Liver (tissue), 9 donors: ENCODE measurements around the gene NYNRIN. TPM values are rescaled to one million over a fixed set of nuclear protein-coding genes. Genes with fewer than 3 reads are reported as not detected.

ENCODE experiments used
- DNase-seq: peaks from one replicate; pipeline ENCODE4 v3.0.0-alpha.2; 2017; ENCODE audit warnings: low spot score
- H3K27ac ChIP-seq, 2 donors: one replicate each; pipeline ENCODE4 v1.7.0; 2013; ENCODE audit warnings: inconsistent platforms in 2 of 2, low read length in 2 of 2, control low read depth in 1 of 2, low read depth in 1 of 2, mild to moderate bottlenecking in 1 of 2
- H3K27me3 ChIP-seq, 4 donors: one replicate each; pipeline versions ENCODE4 v1.6.1 to v1.7.0; 2013; ENCODE audit warnings: low read length in 3 of 4, inconsistent platforms in 1 of 4, mild to moderate bottlenecking in 1 of 4, moderate library complexity in 1 of 4; ENCODE audit not compliant: control insufficient read depth in 4 of 4, insufficient read depth in 4 of 4
- H3K36me3 ChIP-seq, 4 donors: one replicate each; pipeline versions ENCODE4 v1.6.1 to v1.7.0; 2013; ENCODE audit warnings: low read length in 3 of 4, mild to moderate bottlenecking in 3 of 4, low read depth in 1 of 4, moderate library complexity in 1 of 4; ENCODE audit not compliant: control insufficient read depth in 4 of 4, insufficient read depth in 3 of 4
- H3K4me1 ChIP-seq, 4 donors: one replicate each; pipeline versions ENCODE4 v1.6.1 to v1.7.0; 2013; ENCODE audit warnings: low read length in 3 of 4, mild to moderate bottlenecking in 3 of 4, moderate library complexity in 1 of 4; ENCODE audit not compliant: control insufficient read depth in 4 of 4, insufficient read depth in 4 of 4
- H3K4me3 ChIP-seq, 3 donors: one replicate each; pipeline versions ENCODE4 v1.6.1 to v1.7.0; 2013; ENCODE audit warnings: low read length in 3 of 3, control low read depth in 1 of 3, low read depth in 1 of 3, mild to moderate bottlenecking in 1 of 3
- H3K9ac ChIP-seq, 2 donors: one replicate each; pipeline ENCODE4 v1.7.0; 2013; ENCODE audit warnings: low read length in 2 of 2, mild to moderate bottlenecking in 2 of 2, moderate library complexity in 2 of 2, control low read depth in 1 of 2, low read depth in 1 of 2
- H3K9me3 ChIP-seq, 4 donors: one replicate each; pipeline versions ENCODE4 v1.6.1 to v1.7.0; 2013; ENCODE audit warnings: low read length in 3 of 4; ENCODE audit not compliant: control insufficient read depth in 4 of 4
- EGR1 ChIP-seq, 2 donors: IDR thresholded peaks; 2 replicates each; pipeline ENCODE4 v1.6.1; 2016 to 2018; ENCODE audit warnings: antibody characterized with exemption in 2 of 2, low read depth in 2 of 2
- FOXA1 ChIP-seq: IDR thresholded peaks from 2 replicates; pipeline ENCODE4 v1.6.1; 2016; ENCODE audit warnings: antibody characterized with exemption
- GABPA ChIP-seq, 2 donors: IDR thresholded peaks in 1 of 2; conservative IDR thresholded peaks in 1 of 2; 2 replicates each; pipeline ENCODE4 v1.6.1; 2016; ENCODE audit warnings: antibody characterized with exemption in 2 of 2, mild to moderate bottlenecking in 1 of 2, moderate library complexity in 1 of 2
- HNF4A ChIP-seq, 2 donors: conservative IDR thresholded peaks; 2 replicates each; pipeline ENCODE4 v1.6.1; 2016; ENCODE audit warnings: antibody characterized with exemption in 2 of 2, mild to moderate bottlenecking in 2 of 2
- HNF4G ChIP-seq: IDR thresholded peaks from 2 replicates; pipeline ENCODE4 v1.6.1; 2016; ENCODE audit warnings: antibody characterized with exemption
- JUND ChIP-seq, 2 donors: IDR thresholded peaks; 2 replicates each; pipeline ENCODE4 v1.6.1; 2016; ENCODE audit warnings: antibody characterized with exemption in 2 of 2
- NR2F2 ChIP-seq: IDR thresholded peaks from 2 replicates; pipeline ENCODE4 v1.6.1; 2016; ENCODE audit warnings: antibody characterized with exemption
- RAD21 ChIP-seq, 2 donors: IDR thresholded peaks; 2 replicates each; pipeline ENCODE4 v1.6.1; 2016; ENCODE audit warnings: antibody characterized with exemption in 2 of 2, mild to moderate bottlenecking in 2 of 2
- RXRA ChIP-seq, 2 donors: IDR thresholded peaks; 2 replicates each; pipeline ENCODE4 v1.6.1; 2017 to 2018; ENCODE audit warnings: antibody characterized with exemption in 2 of 2, mild to moderate bottlenecking in 1 of 2
- SP1 ChIP-seq: IDR thresholded peaks from 2 replicates; pipeline ENCODE4 v1.6.1; 2018; ENCODE audit warnings: antibody characterized with exemption, mild to moderate bottlenecking
- TAF1 ChIP-seq: conservative IDR thresholded peaks from 2 replicates; pipeline ENCODE4 v1.6.1; 2016; ENCODE audit warnings: antibody characterized with exemption, mild to moderate bottlenecking
- YY1 ChIP-seq: IDR thresholded peaks from 2 replicates; pipeline ENCODE4 v1.6.1; 2016; ENCODE audit warnings: antibody characterized with exemption, mild to moderate bottlenecking
- WGBS: extraction: QIAGEN DNeasy Blood & Tissue Kit; methylation state at CpG from one replicate; pipeline ENCODE4 v1.1.7; 2013; 5-methylcytosine and 5-hydroxymethylcytosine counted together
- polyA plus RNA-seq, 2 donors: library from polyadenylated mRNA; stranded (reverse) in 1 of 2; unstranded in 1 of 2; fragments of 200-250 nt in 1 of 2; fragments of >200 nt in 1 of 2; fragmentation: Nextera tagmentation in 1 of 2; extraction: Ambion mirVana in 1 of 2; gene quantifications; one replicate each; pipeline versions ENCODE4 v1.2.1 to v1.2.3, GENCODE V29; 2013 to 2015
- total RNA-seq, 2 donors: library from RNA; depleted of rRNA; stranded (reverse); fragments of >200 nt; gene quantifications; one replicate each; pipeline ENCODE4 v1.2.3, GENCODE V29; 2014
- TF ChIP-seq, protein P1 (sequence below): IDR thresholded peaks from 2 replicates; pipeline ENCODE4 v1.6.1; 2016; ENCODE audit warnings: antibody characterized with exemption
- TF ChIP-seq, protein P2 (sequence below): IDR thresholded peaks from 2 replicates; pipeline ENCODE4 v1.6.1; 2016; ENCODE audit warnings: antibody characterized with exemption
- TF ChIP-seq, protein P3 (sequence below): fragments of 150-350 bp; IDR thresholded peaks from 2 replicates; pipeline ENCODE4 v1.5.1; 2017; ENCODE audit warnings: improper control_type of control experiment, low read depth, low read length; ENCODE audit not compliant: missing input control
- donor health status: healthy.
- donor health status: healthy.
- donor health status: healthy.
- donor health status: healthy.
- donor health status: healthy.

NYNRIN gene
- total and polyA plus RNA-seq, 4 donors, result 0.89 to 11.0 (median 1.8) TPM

DNA sequence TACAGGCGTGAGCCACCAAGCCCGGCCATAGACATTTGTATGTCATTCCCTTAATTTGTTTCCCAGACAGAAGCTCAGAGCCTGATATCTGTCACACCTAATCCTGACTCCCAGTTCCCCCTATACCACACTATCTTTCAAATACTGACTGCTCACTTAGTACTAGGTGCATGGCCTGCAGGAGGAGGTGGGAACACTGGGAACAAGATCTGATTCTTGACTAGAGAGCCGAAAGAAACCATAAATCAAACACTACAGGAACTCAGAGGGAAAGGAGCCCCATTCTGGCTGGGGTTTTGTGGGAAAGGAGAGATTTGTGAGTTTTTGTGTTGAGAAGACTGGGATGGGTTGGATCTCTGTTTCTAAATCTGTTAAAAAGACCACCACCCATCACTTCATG lies 35.9 kb downstream of the NYNRIN start:
- TF ChIP-seq YY1 (no peak), FOXA1 (no peak), RXRA (IDR thresholded peaks at IDR 0.05) (no peak), TAF1 (no peak), GABPA (IDR thresholded peaks at IDR 0.05 in 1 of 2, conservative IDR thresholded peaks at IDR 0.05 in 1 of 2) (no peak), RAD21 (IDR thresholded peaks at IDR 0.05) (no peak), SP1 (no peak), NR2F2 (no peak), JUND (IDR thresholded peaks at IDR 0.05) (no peak)
- TF ChIP-seq, protein P1, sequence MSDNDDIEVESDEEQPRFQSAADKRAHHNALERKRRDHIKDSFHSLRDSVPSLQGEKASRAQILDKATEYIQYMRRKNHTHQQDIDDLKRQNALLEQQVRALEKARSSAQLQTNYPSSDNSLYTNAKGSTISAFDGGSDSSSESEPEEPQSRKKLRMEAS, result no peak
- TF ChIP-seq, protein P2, sequence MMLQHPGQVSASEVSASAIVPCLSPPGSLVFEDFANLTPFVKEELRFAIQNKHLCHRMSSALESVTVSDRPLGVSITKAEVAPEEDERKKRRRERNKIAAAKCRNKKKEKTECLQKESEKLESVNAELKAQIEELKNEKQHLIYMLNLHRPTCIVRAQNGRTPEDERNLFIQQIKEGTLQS, result no peak
- TF ChIP-seq, protein P3, sequence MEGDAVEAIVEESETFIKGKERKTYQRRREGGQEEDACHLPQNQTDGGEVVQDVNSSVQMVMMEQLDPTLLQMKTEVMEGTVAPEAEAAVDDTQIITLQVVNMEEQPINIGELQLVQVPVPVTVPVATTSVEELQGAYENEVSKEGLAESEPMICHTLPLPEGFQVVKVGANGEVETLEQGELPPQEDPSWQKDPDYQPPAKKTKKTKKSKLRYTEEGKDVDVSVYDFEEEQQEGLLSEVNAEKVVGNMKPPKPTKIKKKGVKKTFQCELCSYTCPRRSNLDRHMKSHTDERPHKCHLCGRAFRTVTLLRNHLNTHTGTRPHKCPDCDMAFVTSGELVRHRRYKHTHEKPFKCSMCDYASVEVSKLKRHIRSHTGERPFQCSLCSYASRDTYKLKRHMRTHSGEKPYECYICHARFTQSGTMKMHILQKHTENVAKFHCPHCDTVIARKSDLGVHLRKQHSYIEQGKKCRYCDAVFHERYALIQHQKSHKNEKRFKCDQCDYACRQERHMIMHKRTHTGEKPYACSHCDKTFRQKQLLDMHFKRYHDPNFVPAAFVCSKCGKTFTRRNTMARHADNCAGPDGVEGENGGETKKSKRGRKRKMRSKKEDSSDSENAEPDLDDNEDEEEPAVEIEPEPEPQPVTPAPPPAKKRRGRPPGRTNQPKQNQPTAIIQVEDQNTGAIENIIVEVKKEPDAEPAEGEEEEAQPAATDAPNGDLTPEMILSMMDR, result no peak
- 94% methylated on average over 3 of the region's 3 CpGs for WGBS
- H3K36me3 ChIP-seq, result peaks cover 13 to 49% (median 36%) of the 10 kb centered on the region in 4 donors
- H3K4me3 ChIP-seq, result no peak overlapping the region
- no peaks in the 10 kb centered on the region for H3K9me3 ChIP-seq
- H3K27me3 ChIP-seq, result no peaks in the 10 kb centered on the region
- H3K4me1 ChIP-seq, result peaks cover 2 to 55% (median 42%) of the 10 kb centered on the region in 4 donors
- no peak overlapping the region for H3K27ac ChIP-seq
- no peak overlapping the region for H3K9ac ChIP-seq
- DNase-seq, result no peak

DNA sequence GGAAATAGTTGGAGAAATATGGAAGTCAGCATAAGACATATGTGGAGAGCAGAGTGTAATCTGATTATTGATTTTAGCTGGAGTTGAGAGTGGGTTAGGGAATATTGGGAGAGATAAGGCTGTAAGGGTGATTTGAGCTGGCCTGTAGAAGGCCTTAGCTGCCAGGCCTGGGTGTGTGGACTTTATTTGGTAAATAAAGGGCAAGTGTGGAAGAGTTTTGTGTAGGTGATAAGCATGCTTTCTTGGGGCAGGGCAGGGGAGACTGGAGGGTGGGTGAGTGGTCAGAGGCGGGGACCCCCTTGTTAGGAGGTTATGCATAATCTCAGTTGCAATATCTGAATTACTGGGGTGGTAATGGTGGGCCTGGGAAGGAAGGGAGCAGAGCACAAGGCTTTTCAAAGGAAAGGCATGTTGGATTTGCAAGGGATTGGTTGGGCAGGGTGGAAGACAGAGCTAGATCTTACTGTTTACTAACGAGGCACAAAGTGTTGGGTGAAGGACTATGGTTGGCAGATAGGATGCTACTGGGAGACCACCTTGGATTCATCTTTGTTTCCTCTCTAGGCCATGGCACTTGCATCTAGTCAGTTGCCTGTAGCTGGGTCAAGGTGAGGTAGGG lies 36.5 kb downstream of the NYNRIN start:
- Histone ChIP-seq H3K9me3 (no peaks in the 10 kb centered on the region), H3K27ac (no peak overlapping the region), H3K27me3 (no peaks in the 10 kb centered on the region), H3K4me3 (no peak overlapping the region), H3K4me1 (peaks cover 2 to 60% (median 44%) of the 10 kb centered on the region in 4 donors), H3K9ac (peak overlapping the region in 1 of 2 donors; percentile 3), H3K36me3 (peaks cover 14 to 54% (median 42%) of the 10 kb centered on the region in 4 donors)
- TF ChIP-seq FOXA1 (no peak), NR2F2 (no peak), EGR1 (IDR thresholded peaks at IDR 0.05; ENCODE audit: low read depth in 2 of 2) (no peak), YY1 (no peak), RAD21 (IDR thresholded peaks at IDR 0.05) (no peak), HNF4A (conservative IDR thresholded peaks at IDR 0.05) (no peak), SP1 (no peak), HNF4G (no peak)
- TF ChIP-seq, protein P1, result no peak
- WGBS, result 86% methylated on average over 2 of the region's 2 CpGs
- no peak for DNase-seq

DNA sequence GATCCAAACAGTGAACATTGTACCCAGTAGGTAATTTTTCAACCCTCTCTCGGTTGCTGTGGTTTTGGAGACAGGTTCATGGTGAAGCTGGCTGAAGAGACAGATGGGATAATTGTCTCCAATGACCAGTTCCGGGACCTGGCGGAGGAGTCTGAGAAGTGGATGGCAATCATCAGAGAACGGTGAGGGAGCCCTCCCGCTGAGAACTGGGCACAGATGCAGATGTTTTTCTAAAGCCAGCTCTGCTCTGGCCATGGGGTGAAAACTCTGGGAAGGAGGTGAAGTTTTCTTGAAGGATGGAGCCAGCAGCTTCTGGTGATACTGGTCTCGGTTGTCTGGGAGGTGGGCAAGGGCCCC lies 37.2 kb downstream of the NYNRIN start:
- no peaks in the 10 kb centered on the region for H3K27me3 ChIP-seq
- peaks cover 14 to 55% (median 45%) of the 10 kb centered on the region in 4 donors for H3K36me3 ChIP-seq
- WGBS, result 73% methylated on average over 6 of the region's 6 CpGs
- H3K4me1 ChIP-seq, result peaks cover 2 to 57% (median 39%) of the 10 kb centered on the region in 4 donors
- TF ChIP-seq EGR1 (IDR thresholded peaks at IDR 0.05; ENCODE audit: low read depth in 2 of 2) (no peak), SP1 (no peak)
- no peak for DNase-seq
- H3K9me3 ChIP-seq, result no peaks in the 10 kb centered on the region
- no peak overlapping the region for H3K4me3 ChIP-seq
- peak overlapping the region; percentile 21 to 35 for H3K27ac ChIP-seq
- H3K9ac ChIP-seq, result no peak overlapping the region
